HL-60 (cell line): ENCODE measurements around the gene TUBD1.
"Not testable (repeated sequence)": the region's sequence is repeated elsewhere in the genome, so short reads cannot be mapped to it uniquely, and the experiment has no call there.

Source experiments
- DNase-seq, 2 experiments: peaks; one replicate each; pipeline ENCODE4 v3.0.0-alpha.2; 2010 to 2020; ENCODE audit warnings: low read depth in 1 of 2, low spot score in 1 of 2
- H3K27ac ChIP-seq: fragments of 250-450 bp; sonication (Bioruptor Pico); replicated peaks from 2 replicates; pipeline ENCODE4 v1.5.1; 2020; ENCODE audit warnings: mild to moderate bottlenecking, moderate library complexity
- H3K27me3 ChIP-seq: fragments of 250-450 bp; sonication (Bioruptor Pico); 2 replicates; pipeline ENCODE4 v1.5.1; 2021; ENCODE audit warnings: mild to moderate bottlenecking, moderate library complexity; ENCODE audit not compliant: insufficient read depth, poor library complexity, severe bottlenecking
- H3K4me3 ChIP-seq: replicated peaks from 2 replicates; pipeline ENCODE4 v1.5.1; 2011; ENCODE audit warnings: mild to moderate bottlenecking, control low read depth, low read length; ENCODE audit not compliant: insufficient read depth
- GABPA ChIP-seq: IDR thresholded peaks from 2 replicates; pipeline ENCODE4 v1.6.1; 2012; ENCODE audit warnings: low read depth
- POLR2AphosphoS5 ChIP-seq: IDR thresholded peaks from 2 replicates; pipeline ENCODE4 v1.6.1; 2012; ENCODE audit warnings: low read depth
- SPI1 ChIP-seq: IDR thresholded peaks from 2 replicates; pipeline ENCODE4 v1.6.1; 2012; ENCODE audit warnings: low read depth, mild to moderate bottlenecking, borderline replicate concordance
- TF ChIP-seq, protein P1 (sequence below): IDR thresholded peaks from one replicate; pipeline ENCODE4 v1.5.1; 2011; ENCODE audit warnings: low read length, control low read depth, inconsistent platforms; ENCODE audit not compliant: insufficient read depth
- TF ChIP-seq, protein P2 (sequence below): IDR thresholded peaks from 2 replicates; pipeline ENCODE4 v1.6.1; 2012; ENCODE audit warnings: low read depth; ENCODE audit not compliant: insufficient replicate concordance

Gene TUBD1

DNA sequence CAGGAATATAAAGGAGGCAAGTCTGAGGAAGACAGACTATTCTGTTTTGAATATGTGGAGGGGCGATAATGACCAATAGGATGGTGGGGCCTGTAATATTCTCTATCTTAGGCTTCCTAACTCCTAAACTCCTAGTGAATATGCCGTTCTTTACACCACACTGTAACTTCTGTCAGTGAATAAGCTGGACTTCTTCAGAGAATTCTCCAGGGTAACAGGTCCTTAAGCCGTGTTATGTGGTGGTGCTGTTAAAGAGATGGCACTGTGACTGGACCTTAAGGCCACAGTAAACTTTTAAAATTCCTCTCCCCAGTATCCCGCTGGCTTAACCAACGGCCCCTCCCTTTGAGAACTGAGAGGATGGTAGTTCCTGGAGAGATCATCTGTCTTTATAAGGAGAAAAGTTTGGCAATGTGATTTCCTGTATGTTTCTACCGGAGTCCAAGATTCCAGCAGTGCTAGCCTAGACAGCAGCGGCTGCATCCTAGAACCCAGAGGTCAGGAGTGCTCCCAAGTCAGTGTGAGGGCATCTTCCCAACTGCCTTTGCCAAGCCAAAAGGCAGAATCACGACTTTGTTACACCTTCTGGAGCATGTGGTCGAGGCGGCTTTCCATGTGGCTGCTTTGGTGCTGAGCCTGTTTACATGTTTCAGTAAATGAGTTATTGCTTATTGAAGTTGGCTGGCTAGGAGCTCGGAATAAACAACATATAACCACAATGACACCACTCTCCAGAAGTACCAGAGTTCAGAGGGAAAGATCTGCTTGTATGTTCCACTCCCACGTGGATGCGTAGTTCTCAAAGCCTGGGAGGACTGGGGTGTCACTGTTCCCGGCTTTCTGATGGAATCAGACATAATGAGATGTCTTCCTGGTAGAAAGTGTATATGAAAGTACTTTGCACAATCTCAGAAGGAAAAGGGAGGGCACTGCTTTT, 41.0 kb downstream of the TUBD1 start:
- no peak for DNase-seq
- TF ChIP-seq, protein P1, sequence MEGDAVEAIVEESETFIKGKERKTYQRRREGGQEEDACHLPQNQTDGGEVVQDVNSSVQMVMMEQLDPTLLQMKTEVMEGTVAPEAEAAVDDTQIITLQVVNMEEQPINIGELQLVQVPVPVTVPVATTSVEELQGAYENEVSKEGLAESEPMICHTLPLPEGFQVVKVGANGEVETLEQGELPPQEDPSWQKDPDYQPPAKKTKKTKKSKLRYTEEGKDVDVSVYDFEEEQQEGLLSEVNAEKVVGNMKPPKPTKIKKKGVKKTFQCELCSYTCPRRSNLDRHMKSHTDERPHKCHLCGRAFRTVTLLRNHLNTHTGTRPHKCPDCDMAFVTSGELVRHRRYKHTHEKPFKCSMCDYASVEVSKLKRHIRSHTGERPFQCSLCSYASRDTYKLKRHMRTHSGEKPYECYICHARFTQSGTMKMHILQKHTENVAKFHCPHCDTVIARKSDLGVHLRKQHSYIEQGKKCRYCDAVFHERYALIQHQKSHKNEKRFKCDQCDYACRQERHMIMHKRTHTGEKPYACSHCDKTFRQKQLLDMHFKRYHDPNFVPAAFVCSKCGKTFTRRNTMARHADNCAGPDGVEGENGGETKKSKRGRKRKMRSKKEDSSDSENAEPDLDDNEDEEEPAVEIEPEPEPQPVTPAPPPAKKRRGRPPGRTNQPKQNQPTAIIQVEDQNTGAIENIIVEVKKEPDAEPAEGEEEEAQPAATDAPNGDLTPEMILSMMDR = no peak
- Histone ChIP-seq H3K4me3 (no peak overlapping the region), H3K27ac (no peak overlapping the region), H3K27me3 (no peaks in the 10 kb centered on the region)

DNA sequence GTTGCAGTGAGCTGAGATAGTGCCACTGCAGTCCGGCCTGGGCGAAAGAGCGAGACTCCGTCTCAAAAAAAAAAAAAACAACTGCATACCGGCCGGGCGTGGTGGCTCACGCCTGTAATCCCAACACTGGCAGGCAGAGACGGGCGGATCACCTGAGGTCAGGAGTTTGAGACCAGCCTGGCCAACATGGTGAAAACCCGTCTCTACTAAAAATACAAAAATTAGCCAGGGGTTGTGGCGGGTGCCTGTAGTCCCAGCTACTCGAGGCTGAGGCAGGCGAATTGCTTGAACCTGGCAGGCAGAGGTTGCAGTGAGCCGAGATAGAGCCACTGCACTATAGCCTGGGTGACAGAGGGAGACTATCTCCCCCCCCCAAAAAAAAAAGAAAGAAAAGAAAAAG, 42.4 kb downstream of the TUBD1 start:
- DNase-seq, H3K4me3 ChIP-seq, H3K27ac ChIP-seq, H3K27me3 ChIP-seq: not testable (repeated sequence)

DNA sequence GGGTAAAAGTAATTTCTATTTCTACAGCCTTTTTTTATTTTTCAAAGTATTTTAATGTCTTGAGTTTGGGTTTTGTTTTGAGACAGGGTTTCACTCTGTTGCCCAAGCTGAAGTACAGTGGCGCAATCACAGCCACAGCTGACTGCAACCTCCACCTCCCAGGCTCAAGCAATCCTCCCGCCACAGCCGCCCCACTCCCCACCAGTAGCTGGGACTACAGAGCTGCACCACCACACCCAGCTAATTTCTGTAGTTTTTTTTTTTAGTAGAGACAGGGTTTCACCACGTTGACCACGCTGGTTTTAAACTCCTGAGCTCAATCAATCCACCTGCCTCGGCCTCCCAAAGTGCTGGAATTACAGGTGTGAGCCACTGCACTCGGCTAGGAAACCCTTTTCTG, 44.0 kb downstream of the TUBD1 start:
- TF ChIP-seq, protein P2, sequence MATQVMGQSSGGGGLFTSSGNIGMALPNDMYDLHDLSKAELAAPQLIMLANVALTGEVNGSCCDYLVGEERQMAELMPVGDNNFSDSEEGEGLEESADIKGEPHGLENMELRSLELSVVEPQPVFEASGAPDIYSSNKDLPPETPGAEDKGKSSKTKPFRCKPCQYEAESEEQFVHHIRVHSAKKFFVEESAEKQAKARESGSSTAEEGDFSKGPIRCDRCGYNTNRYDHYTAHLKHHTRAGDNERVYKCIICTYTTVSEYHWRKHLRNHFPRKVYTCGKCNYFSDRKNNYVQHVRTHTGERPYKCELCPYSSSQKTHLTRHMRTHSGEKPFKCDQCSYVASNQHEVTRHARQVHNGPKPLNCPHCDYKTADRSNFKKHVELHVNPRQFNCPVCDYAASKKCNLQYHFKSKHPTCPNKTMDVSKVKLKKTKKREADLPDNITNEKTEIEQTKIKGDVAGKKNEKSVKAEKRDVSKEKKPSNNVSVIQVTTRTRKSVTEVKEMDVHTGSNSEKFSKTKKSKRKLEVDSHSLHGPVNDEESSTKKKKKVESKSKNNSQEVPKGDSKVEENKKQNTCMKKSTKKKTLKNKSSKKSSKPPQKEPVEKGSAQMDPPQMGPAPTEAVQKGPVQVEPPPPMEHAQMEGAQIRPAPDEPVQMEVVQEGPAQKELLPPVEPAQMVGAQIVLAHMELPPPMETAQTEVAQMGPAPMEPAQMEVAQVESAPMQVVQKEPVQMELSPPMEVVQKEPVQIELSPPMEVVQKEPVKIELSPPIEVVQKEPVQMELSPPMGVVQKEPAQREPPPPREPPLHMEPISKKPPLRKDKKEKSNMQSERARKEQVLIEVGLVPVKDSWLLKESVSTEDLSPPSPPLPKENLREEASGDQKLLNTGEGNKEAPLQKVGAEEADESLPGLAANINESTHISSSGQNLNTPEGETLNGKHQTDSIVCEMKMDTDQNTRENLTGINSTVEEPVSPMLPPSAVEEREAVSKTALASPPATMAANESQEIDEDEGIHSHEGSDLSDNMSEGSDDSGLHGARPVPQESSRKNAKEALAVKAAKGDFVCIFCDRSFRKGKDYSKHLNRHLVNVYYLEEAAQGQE = no peak
- TF ChIP-seq GABPA (0 out of 2 replicates have a peak, but pooled peaks have one; percentile 8), POLR2AphosphoS5 (0 out of 2 replicates have a peak, but pooled peaks have one; percentile 20)
- DNase-seq = peak in 1 of 2 experiments; percentile 95
- no peaks in the 10 kb centered on the region for H3K27me3 ChIP-seq
- peak overlapping the region; percentile 71 for H3K27ac ChIP-seq
- no peak overlapping the region for H3K4me3 ChIP-seq

DNA sequence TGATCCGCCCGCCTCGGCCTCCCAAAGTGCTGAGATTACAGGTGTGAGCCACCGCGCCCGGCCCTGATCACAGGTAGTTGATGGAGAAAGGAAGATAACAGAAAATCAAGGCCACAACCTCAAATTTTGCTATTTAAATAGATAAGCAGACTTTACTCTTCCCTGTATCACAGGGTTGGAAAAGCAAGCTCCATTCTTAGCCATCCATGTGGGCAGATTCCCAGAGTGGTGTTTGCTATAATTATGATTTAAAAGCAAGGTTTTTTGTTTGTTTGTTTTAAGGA, 44.4 kb downstream of the TUBD1 start:
- TF ChIP-seq, protein P2 = no peak
- no peak for TF ChIP-seq POLR2AphosphoS5
- no peak for TF ChIP-seq SPI1
- TF ChIP-seq, protein P1 = no peak
- TF ChIP-seq GABPA = no peak
- no peak for DNase-seq
- Histone ChIP-seq H3K27ac (peak overlapping the region; percentile 71), H3K27me3 (no peaks in the 10 kb centered on the region), H3K4me3 (no peak overlapping the region)
